ENCODE data around the gene PKHD1.

DNA sequence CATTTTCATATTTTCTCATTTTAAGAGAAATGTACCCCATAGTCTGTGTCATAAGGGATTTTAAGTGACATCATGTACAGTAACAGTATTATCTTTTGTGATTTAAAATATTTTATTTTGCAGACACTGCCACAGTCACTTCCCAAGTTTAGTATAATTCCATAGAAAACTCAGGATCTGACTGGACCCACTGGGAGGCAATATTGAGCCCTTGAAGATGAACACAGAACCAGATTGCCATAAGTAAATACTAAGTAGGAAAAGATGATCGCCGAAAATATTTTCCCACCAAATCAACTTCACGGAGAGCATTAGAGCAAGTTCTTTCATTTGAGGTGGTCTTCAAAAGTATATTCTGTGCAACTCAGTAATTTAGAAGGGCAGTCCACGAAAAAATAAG is 17.6 kb upstream of the PKHD1 start:
- TF ChIP-seq CTCF (IDR thresholded peaks at IDR 0.05) (peak; percentile 34 to 49 (median 42)), POLR2A (IDR thresholded peaks at IDR 0.05) (no peak)
